GM21825 (cell line): Measurements from ENCODE around the gene REG1A.

Experiments used
- ATAC-seq: cut with Tn5 transposase; IDR thresholded peaks from one replicate; pipeline ENCODE4 v1.9.1; 2021; ENCODE audit warnings: mild to moderate bottlenecking, moderate library complexity; ENCODE audit not compliant: unreplicated experiment

REG1A gene

GRCh38 chr2:79120194-79120713, at the start of gene REG1A:
REG1A (plus strand) TSS chr2:79120488; CDS start chr2:79120862, 374 bp downstream.
- no peak for ATAC-seq

- no peak for ATAC-seq
Measured at GRCh38 chr2:79071078-79071477, 49.2 kb upstream of the REG1A start.

DNA sequence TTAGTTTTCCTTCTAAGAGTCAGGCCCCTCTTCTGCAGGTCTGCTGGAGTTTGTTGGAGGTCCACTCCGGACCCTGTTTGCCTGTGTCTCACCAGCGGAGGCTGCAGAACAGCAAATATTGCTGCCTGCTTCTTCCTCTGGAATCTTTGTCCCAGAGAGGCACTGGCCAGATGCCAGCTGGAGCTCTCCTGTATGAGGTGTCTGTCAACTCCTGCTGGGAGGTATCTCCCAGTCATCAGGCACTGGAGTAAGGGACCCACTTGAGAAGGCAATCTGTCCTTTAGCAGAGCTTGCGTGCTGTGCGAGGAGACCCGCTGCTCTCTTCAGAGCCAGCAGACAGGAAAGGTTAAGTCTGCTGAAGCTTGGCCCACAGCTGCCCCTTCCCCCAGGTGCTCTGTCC, 37.3 kb upstream of the REG1A start:
- no peak for ATAC-seq

- no peak for ATAC-seq
Measured at GRCh38 chr2:79083597-79084251, 36.6 kb upstream of the REG1A start.

- no peak for ATAC-seq
Measured at GRCh38 chr2:79084495-79085135, 35.7 kb upstream of the REG1A start.

- no peak for ATAC-seq
Measured at GRCh38 chr2:79085382-79085781, 34.9 kb upstream of the REG1A start.

DNA sequence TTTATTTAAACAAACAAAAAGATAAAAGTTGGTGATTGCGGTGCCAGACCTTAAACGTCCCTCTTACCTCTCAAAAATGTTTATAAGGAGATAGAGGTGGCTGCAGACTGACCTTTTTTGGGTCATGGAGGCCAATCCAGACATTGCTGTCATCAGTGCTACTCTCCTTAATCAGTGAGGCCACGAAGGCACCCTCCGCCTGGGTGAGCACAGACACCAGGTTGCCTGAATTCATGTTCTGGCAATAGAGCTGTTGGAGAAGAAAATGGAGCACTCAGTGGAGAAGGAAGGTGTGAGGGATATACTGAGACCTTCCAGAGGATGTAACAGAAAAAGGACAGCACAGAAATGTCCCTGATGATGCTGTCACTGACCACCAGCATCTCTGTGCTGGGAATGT, 34.0 kb upstream of the REG1A start:
- ATAC-seq = no peak

DNA sequence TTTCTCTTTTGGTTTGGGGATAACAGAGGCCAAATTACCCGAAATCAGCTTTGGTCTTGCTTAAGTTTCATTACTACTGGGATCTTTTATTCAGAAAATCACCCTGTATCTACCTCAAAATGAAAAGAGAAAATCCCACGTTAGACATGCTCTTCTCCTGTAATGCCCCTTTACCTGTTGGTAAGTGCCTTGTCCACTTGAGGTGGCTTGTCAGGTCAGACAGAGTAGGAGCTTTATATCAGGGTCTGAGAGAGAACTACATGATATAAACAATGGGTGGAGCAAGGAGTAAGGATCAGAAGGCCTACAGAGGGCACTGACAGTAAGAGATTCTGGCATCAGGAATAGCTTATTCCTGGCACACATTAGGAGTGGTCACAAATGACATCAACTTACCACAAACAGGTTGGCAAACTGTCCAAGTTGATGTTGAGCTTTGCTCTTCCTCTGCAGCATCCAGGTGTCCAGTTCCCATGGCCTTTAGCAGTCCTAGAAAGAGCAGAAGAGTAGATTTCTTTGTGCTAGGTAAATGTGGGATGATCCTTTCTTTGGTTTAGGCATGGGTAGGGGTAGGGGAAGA, 32.4 kb upstream of the REG1A start, which contains the start of gene REG1B:
Gene REG1B, minus strand, starts transcription at position 209 of the 580 bp plus-strand sequence. CDS start 381 bp downstream, outside the sequence.
- no peak for ATAC-seq

DNA sequence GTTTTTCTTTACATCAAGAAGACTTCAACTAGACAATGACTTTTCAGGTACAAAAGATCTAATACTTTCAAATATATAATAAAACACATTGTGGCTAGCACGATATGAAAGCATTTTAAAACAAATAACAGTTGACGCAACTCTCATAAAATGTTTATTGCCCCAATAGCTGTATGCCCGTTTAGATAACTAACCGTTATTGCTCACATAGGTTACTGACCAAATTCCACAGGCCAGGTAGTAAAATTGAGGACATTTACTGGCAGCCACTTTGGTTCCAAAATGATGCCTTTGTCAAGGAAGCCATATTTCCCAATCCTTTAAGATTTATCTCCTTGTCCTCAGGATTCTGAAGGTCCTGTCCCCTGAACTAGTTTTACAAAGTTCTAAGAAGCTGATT, 29.6 kb upstream of the REG1A start:
- ATAC-seq = no peak

GRCh38 chr2:79097843-79098242, 22.4 kb upstream of the REG1A start:
- no peak for ATAC-seq

- no peak for ATAC-seq
Measured at GRCh38 chr2:79099140-79099686, 21.1 kb upstream of the REG1A start.

- no peak for ATAC-seq
Measured at GRCh38 chr2:79100285-79100684, 20.0 kb upstream of the REG1A start.

- ATAC-seq = no peak
Measured at GRCh38 chr2:79101024-79101423, 19.3 kb upstream of the REG1A start.

GRCh38 chr2:79103214-79103613, 17.1 kb upstream of the REG1A start:
- ATAC-seq = no peak

GRCh38 chr2:79105259-79105658, 15.0 kb upstream of the REG1A start:
- ATAC-seq = no peak

DNA sequence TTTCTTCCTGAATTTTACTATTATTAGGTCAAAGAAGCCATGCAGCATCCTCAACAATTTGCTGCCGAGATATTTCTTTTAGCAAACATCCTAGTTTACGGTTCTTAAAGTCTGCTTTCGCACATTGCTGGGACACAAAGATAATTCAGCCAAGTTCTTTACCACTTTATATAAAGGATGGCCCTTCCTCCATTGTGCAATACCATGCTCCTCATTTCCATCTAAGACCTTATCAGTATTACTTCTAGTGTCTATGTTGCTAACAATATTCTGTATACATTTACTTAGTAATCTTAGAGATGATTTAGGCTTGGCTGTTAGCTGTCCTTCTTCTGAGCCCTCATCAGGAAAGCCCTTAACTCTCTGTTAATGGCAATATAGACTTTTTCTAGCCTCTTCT, 8.0 kb upstream of the REG1A start:
- no peak for ATAC-seq

DNA sequence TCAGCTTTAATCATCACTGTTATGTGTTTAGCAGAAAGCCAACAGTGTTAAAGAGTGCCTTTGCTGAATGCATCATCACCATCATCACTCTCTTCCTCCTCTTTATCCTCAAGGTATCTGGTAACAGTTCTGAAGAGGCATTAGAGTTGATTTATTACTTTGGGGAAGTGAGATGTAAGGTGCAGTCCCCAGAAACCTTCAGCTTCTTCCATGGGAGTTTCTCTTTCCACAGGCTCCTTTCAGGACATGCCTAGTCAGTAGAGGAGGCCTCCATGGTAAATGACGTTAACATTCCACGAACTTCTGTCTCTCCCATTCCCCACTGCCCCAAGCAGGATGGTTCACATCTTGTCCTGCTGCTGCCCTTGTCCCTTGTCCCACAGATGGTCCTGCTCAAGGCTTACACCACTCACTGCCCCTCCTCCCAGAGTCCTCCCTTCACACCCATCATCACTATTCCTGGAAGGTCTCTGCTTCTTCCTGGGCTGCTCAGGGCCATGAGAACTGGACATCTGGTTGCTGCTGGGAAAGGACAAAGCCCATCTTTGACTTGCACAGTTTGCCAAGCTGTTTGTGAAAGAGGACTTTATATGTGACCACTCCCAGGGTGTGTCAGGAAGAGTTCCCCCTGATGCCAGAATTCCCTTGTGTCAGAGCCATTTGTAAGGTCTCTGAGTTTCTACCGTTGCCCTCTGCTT, 5.3 kb upstream of the REG1A start:
- ATAC-seq = no peak

GRCh38 chr2:79116997-79117928, 3.0 kb upstream of the REG1A start:
- no peak for ATAC-seq

- ATAC-seq = no peak
Measured at GRCh38 chr2:79122676-79123075, 2.4 kb downstream of the REG1A start.
